Activated CD8-positive, alpha-beta memory T cell treated with anti-CD3 and anti-CD28 coated beads for 24 hours (primary cell): ENCODE results near the gene TRMT61A.
"Not testable (repeated sequence)": the region's sequence is repeated elsewhere in the genome, so short reads cannot be mapped to it uniquely, and the experiment has no call there.

Experiments
- DNase-seq: peaks from one replicate; pipeline ENCODE4 v3.0.0-alpha.2; 2020

The TRMT61A gene

DNA sequence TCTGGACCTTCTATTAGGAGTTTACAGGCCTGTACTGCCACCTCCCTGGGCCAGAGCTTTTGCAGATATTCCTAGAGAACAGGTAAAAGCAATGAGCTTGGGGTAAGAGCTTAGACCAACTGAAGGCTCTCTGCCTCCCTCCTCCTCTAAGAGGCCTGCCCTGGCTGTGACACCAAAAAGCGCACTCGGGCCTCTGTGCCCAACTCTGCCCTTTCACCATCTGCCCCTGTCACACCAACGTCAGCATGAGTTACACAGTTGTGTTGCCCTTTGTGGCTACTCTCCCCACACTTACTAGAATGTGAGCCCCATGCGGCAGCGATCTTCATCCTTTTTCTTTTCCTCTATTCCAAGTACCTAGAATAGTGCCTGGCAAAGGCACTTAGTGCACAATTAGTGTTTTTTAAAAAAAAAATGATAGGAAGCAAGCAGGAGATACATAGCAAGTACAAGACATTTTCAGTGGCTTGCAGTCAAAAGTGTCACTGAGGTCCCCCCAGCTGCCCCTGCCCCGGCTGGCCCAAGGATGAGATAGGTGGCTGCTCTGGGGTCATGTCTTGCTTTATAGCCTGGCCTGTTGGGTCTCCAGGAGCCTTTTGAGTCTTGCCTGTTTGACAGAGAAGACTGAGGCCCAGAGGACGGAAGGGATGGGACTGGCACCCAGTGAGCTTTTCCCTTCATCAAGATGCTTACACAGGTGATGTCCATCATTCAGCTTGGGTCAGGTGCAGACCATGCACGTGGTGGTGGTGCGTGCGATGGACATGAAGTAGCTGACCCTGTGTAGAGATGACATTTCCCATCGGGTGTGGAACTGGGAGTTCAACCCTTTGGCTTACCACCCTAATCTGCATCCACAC lies 18.9 kb upstream of the TRMT61A start:
- DNase-seq, result no peak

DNA sequence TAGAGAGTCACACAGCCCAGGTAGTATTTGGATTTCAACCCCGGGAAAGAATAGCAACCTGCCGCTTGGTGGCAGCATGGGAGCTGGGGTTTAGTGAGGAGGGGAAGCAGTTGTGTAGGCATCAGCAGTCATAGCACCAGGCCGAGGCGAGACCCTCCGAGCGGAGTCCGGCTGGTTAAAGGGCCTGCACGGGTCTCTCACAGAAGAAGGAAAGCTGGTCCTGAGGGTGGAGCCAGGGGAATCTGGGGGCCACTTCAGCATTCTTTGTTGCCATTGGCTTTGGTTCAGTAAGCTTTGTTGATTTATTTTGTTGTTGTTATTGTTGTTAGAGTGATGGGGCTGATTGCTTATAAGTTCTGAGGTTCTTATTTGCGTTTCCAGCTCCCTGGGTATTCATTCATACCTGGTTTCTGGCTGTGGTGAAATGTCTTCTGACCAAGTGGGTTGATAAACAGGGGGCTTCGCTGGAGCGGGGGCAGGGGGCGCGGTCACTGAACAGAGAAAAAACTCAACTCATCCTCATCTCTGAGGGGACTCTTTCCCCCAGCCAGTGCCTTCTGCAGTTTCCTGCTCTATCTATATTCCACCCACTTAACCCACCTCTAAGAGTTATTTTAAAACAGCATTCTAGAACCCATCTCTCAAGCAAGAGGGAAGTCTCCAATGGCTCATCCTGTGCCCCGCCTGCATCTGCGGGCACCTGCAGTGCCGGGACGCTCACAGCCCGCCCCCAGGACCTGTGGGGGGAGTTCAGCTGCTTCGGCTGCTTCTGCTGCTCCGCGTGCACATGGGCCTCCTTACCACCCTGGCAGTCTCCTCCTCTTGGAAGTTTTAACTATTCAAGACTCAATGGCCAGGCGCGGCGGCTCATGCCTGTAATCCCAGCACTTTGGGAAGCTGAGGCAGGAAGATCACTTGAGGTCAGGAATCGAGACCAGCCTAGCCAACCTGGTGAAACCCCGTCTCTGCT lies 18.0 kb upstream of the TRMT61A start:
- no peak for DNase-seq

DNA sequence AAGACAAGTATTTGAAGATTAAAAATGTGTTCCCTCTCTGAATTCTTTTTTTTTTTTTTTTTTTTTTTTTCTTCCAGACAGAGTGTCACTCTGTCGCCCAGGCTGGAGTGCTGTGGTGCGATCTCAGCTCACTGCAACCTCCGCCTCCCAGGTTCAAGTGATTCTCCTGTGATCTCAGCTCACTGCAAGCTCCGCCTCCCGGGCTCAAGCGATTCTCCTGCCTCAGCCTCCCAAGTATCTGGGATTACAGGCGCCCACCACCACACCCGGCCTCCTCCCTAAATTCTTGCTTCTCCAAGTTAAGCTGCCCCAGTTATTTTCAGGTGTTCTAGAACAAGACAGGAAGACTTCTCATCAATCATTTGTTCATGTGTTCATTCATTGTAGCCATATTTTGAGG lies 16.8 kb upstream of the TRMT61A start:
- DNase-seq, result not testable (repeated sequence)

DNA sequence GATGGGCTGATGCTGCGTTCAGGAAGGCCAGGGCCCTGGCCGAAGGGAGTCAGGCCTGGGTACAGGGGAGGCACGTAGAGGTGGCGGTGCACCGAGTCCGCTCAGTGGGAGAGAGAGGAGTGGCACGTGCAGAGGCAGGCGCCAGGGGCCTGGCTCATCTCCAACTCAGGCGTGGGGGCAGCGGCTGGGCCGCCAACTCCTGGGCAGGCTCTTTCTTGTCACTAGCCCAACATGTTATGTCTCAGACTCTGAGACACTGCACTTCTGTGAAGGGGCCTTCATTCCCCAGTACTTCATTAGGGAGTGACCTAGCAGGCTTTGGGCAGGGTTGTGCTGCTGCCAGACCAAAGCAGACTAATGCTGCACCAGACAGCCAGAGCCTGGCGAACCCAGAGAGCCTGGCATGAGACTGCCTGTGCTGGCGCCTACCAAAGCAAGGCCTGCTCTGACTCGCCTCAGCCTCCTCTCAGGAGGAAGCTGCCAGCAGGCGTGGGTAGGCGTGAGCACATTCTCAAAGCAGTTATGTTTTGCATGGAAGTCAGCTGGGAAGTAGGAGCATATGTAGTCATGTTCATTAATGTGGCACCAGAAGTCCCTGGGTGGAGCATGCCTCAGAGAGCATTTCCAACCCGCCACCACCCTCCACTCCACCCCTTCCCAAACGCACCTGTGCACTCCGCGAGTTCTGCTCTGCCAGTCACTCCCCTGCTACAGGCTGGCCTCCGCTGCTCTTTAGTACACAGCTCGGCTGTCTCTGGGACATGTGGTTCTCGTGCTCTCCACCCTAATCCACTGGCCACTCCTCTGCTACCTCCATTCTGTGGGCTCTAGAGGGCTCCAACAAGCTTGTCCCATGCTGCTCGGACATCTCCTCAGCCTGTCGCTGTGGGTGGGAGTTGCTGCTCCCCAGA lies 16.0 kb upstream of the TRMT61A start:
- DNase-seq, result no peak

DNA sequence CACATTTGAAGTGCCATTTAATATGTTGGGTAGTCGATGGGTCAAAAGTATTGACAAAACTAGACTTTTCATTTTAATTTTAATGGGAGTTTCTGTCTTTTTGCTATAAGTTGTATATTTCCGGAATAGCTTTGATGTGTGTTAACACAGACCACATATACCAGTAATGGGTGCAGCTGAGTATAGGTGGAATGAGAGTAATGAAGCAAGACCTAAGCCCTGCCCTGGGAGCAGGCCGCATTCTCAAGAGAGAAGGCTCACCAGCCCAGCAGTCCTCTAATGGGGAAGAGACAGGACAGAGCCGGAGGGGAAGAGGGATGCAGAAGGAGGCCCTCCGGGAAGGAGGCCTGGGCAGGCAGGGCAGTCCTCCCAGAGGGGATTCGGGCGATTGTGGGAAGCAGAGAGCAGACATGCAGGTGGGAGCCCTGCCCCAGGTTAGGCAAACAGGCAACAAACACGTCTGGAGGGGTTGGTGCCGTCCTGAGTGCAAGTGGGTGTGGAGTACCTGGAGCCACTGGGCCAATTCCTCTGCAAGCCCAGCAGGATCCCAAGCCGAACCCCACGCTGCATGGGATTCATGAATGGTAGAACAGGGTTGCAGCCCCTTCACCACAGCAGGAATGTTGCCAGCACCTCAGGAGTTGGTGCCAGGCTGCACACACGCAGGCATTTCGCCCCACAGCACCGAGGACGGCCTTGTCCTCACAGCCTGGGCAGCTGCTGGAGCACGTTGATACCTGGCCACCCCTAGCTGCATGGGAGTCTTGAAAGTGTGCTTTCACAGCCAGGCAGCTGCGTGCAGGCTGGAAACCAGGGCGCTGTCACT lies 14.2 kb upstream of the TRMT61A start:
- DNase-seq, result no peak

DNA sequence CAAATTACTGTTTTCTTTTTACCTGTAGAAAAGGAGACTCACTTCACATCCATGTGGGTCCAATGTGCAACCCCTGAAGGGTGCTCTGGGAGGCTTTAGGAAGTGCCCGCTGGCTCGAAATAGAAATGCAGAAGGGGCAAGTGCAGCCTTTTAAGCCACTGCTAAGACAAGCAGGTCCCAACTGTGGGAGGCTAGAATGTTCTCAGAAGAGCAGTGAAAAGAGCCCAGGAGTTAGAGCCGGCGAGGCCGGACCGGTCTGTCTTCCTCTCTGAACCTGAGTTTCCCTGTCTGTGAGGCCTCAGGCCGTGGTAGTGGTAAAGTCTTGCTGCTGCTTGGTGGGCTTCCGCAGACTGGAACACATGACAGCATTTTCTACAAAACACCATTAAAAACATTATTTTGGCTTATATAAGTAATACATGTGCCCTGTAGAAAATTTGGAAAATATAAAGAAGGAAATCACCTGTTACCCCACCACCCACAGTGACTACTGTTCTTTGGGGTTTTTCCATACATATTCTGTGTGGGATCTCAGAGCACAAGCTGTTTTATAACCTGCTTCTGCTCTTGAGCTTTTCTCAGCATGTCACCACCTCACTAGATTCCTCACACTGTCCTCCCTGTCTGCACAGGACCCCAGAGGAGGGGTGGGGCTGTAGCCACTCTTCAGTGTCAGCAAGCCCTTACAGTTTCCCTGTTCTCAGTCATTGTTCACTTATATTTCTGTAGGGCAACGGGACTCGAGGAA lies 12.4 kb upstream of the TRMT61A start:
- no peak for DNase-seq

DNA sequence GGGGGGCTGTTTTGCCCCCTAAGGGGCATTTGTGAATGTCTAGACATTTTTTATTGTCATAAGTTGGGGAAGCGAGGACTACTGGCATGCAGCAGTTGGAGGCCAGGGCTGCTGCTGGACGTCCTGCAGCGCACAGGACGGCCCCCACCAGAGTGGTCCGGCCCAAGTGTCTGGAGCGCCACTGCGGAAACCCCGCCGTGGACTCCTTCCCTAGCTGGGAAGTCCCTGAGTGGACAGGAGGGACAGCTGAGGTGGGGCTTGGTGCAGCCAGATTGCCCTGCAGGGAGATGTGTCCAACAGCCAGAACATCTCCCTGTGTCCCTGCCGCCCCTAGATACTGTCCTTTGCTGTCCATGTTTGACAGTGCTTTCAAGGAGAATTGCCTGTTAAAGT lies 11.8 kb upstream of the TRMT61A start:
- no peak for DNase-seq

DNA sequence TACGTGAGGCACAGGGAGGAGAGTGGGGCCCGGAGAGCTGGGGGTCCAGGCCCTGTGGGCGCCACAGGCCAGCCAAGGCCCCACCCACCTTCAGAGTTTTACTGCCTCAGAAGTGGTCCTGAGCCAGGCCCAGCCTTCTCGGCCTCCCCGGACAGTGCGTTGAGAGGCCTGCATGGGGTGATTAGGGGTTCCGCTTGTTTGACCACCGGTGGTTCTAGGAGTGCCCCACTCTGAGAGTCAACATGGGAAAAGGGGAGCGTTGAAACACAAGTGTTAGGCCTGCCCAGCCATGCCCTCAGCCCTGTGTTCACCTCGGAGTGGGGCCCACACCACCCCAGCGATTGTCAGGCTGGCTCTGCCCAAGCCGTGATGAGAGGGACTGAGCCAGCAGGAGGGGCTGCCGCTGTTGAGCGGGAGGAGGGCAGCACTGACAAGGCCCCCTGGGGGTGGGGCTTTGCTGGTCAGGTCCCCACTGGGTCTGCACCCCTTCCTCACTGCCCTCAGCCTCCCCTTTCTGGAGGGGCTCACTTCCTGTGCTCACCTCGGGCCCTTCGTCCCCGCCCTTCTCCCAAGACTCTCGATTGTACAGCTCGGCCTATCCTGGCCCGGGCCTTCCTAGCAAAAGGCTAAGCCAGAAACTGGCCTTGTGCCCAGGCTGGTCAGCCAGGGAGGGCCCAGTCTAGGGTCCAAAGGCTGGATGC lies 11.1 kb upstream of the TRMT61A start:
- DNase-seq, result no peak

DNA sequence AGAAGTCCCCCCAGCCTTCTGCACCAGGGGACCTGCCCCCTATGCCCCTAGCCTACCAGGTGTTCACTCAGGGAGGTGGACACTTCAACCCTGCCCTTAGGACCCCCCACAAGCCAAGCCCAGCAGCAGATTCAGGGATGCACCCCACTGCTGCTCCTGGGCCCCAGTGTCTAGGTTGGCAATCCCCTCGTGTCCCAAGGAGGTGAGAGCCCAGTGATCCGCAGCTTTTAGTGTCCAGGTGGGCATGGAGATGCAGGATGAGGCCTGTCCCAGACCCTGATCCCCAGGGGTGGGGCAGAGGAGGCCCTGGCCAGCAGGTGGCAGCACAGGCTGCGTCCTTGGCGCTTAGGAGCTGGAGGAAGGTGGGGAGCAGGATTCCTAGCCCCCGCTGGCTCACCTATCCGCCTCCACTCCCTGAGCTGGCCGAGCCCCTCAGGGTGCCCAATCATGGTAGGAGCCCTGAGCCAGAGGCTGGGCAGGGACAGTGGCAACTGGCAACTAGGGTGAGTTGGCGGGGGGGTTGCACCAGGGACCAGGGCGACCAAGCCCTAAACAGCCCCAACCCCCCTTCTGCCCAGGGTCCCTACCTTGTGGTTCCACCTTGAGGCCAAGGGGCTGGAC lies 10.5 kb upstream of the TRMT61A start:
- DNase-seq, result peak; percentile 87

DNA sequence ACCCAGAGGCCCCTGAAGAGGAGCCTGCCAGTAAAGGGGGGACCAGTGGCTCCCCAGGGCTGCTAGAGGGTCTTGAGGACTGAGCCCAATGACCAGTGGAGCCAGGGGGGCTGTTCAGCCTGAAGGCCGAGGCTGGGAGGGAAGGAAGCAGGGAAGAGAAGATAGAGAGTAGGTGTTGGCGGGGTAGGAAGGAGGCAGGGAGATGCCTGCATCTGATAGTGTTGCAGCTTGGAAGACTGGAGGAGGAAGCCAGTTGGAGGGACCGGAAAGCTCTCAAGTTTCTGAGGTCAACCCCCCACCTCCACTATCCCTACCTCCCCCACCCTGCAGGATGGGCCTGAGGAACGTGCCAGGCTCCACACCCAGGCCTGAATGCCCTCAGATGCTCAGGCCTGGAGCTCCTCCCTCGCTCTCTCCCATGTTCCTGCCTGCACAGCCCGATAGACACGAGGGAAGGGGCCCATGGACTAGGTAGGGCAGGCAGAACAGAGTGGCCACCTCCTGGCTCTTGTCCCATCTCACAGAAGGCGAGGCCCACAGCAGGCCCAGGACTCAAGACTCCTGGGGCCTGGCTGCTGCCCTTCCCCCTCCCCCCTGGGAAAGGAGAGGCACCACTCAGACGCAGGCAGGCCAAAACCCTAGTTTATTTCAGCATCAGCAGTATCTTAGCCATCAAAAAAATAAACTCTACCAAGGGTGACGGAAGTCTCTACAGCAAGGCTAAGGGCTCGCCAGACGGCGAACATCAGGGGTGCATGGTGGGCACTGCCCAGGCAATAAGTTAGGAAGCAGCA lies 9.8 kb upstream of the TRMT61A start:
- DNase-seq, result no peak

DNA sequence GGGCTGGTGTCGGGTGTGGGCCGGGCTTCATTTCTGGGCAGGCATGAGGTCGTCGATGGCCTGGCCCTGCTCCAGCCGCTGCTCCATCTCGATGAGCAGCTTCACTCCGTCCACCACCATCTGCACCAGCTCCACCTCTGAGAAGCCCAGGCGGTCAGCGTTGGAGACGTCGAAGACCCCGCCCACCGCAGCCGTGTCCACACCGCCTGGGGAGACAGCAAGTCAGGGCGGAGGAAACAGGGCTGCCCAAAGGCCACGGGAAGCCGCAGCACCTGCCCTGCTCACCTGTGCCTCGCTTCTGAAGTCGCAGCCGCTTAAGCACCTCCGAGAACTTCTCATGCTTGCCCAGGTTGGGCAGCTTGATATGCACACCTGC lies 9.2 kb upstream of the TRMT61A start:
- no peak for DNase-seq

DNA sequence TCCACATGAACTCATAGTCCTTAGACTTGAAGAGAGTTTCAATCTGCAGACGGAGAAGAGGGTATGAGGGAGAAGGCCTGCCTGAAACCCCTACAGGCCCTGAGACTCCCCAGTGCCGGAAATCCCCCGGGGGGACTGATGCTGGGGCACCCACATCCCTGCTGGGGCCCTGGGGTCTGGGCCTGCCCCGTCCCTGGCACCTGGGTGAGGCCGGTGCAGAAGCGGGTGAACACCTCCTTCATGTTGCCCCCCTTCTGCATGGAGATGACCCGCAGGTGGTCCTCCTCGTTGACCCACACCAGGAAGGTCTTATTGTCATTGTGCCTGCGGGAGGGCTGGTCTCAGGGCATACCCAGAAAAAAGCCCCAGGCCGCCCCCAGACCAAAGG lies 8.7 kb upstream of the TRMT61A start:
- DNase-seq, result no peak

DNA sequence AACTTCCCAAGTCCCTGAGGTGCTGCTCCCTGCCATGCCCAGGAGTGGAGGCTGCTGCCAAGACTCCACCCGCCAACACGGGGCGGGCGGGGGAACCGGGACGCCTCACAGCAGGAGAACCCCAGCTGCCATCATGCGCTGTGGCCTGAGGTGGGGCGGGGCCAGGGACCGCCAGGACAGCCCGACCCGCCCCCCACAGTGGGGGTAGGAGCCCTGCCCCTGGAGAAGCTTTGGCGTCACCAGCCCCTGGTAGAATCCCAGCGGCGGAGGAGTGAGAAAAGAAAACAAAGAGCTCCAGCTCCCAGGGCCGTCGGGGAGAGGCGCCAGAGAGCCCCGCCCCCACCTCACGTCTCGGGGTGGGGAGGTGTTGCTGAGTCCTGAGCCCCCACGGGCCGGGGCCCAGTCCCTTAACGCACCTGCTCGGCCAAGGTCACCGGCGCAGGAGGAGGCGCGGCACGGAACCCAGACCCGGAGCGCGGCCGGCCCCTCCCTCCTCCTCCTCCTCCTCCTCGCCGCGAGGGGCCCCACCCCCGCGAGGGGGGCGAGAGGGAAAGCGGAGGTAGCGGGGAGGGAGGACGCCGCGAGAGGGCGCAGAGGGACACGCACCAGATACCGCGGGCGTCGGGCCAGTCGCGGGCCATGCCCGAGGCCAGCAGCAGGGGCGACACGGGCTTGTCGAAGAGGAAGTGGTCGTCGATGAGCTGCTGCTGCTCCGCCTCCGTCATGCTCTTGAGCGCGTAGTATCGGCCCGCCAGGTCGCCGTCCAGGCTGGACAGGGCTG lies 8.1 kb upstream of the TRMT61A start:
- DNase-seq, result peak; percentile 80

DNA sequence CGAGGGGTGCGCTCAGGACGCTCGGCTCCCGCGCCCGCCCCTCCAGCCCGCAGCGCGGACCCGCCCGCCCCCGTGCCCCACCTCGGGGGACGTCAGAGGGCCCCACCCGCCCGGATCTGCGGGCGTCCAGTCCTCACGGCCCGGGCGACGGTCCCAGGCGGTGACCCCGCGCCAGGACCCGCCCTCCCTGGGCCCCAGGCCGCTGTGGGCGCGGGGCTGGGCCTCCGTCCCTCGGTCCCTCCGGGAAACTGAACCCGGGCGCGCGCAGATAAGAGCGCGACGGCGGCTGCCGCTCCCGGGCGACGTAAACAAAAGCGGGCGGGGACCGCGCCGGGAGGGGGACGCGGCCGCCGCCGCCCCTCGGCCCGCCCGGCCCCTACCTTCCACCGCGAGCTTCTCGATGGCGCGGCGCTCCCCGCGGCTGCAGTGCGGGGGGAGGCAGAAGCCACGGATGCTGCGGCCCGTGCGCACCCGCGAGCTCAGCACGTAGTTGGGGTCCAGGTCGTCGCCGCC lies 7.5 kb upstream of the TRMT61A start:
- DNase-seq, result no peak

DNA sequence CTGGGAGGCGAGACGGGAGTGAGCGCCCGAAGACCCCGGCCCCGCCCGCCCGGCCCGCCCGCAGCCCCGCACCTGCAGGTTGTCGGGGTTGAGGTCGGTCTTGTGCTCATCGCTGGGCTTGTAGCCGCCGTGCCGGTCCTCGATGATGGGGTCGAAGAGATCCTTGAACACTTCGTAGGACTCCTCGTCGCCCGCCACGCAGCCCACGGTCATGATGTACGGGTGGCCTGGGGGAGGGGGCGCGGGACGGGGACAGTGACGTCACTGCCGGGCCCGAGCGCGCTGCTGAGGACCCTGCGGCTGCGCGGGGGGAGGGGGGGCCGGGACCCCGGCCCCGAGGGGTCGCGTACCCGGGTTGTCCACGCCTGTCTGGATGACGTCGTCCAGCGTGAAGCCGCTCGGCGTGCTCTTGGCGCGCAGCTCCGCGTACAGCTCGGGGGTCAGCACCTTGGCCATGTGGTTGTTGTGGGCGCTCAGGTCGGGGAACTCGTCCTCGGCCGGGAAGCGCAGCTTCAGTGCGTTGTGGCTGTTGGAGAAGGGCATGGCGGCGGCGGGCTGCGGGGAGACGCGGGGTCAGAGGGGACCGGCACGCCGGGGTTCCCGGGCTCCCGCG lies 6.9 kb upstream of the TRMT61A start:
- DNase-seq, result peak; percentile 64

DNA sequence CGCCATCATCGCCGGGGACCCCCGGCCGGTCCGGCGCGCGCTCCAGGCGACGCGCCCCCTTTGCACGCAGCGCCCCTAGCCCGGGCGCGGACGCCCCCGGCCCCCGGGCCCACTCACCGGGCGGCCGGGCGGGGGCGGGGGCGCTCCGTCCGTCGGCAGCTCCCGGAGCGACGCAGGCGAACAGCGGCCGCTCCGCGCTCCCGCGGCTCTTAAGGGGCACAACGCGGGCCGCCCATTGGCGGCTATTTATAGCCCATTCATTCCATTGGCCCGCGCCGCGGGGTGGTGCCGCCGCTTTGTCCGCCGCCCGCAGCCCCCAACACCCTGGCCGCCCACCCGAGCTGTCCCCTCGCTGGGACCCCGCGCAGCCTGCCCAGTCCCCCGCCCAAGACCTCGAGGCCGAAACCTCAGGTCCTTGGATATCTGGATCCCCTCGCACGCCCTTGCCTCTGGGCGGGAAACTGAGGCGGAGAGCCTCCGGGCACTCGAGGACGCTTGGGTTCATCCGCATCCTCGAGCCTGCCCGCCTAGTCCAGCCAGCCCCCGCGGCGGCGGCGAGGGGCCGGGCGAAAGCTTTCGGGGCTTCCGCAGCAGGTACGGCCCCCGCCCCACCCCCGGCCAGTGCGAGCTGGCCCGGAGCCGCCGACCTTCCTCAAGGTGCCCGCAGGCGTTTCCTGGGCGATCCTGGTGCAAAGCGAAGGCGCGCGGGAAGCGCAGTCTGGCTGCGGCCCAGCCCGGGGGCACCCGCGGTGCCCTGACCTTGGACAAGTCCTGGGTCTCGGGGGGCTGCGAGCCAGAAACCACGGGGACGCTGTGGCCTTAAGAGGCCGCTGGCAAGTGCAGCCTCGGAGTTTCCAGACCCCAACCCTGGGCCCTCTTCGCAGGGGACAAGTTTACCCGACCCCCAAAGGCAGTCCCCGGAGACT lies 6.1 kb upstream of the TRMT61A start, which contains the start of gene CKB:
TSS of gene CKB (minus strand) at position 182 of the 926 bp plus-strand sequence. CDS start 337 bp downstream, outside the sequence.
- peak; percentile 61 for DNase-seq
